Testis (tissue), 3 donors: ENCODE measurements around the gene RGSL1. TPM values are rescaled to one million over a fixed set of nuclear protein-coding genes. Genes with fewer than 3 reads are reported as not detected.

Source experiments
- DNase-seq: peaks from one replicate; pipeline ENCODE4 v3.0.0-alpha.2; 2019
- H3K27ac ChIP-seq, 2 donors: fragments of 200-600 bp; sonication (generic); one replicate each; pipeline ENCODE4 v1.5.1; 2019
- H3K27me3 ChIP-seq: fragments of 200-600 bp; sonication (generic); one replicate; pipeline ENCODE4 v1.5.1; 2019
- H3K36me3 ChIP-seq: fragments of 200-600 bp; sonication (generic); one replicate; pipeline ENCODE4 v1.5.1; 2017; ENCODE audit warnings: low read depth; ENCODE audit errors: missing control alignments
- H3K4me1 ChIP-seq: fragments of 200-600 bp; sonication (generic); one replicate; pipeline ENCODE4 v1.5.1; 2019
- H3K4me3 ChIP-seq, 2 donors: fragments of 200-600 bp; sonication (generic); one replicate each; pipeline ENCODE4 v1.5.1; 2017 to 2019
- H3K9me3 ChIP-seq: fragments of 200-600 bp; sonication (generic); one replicate; pipeline ENCODE4 v1.5.1; 2017
- CTCF ChIP-seq, 3 experiments: fragments of 450-650 bp in 2 of 3; fragments of 200-600 bp in 1 of 3; sonication (generic) in 1 of 3; IDR thresholded peaks; one replicate each; pipeline ENCODE4 v1.5.1; 2016 to 2019; ENCODE audit warnings: antibody characterized with exemption in 3 of 3, mild to moderate bottlenecking in 2 of 3, moderate library complexity in 1 of 3
- POLR2A ChIP-seq: fragments of 450-650 bp; IDR thresholded peaks from one replicate; pipeline ENCODE4 v1.6.1; 2017; ENCODE audit warnings: antibody characterized with exemption, mild to moderate bottlenecking, moderate library complexity
- WGBS, 2 donors: methylation state at CpG; one replicate each; pipeline ENCODE4 v1.1.5; 2018; 5-methylcytosine and 5-hydroxymethylcytosine counted together
- intact Hi-C: fragments of 100-400 bp; cut with DNase I; formaldehyde crosslinking; loops from one replicate; pipeline ENCODE4 v1.15.1; 2023; ENCODE audit warnings: low total_unique reads
- polyA plus RNA-seq: library from polyadenylated mRNA; stranded (reverse); fragments of 350-450 nt; fragmentation: Illumina TruSeq; extraction: RNeasy Lipid Tissue Mini Kit (QIAGEN cat#74804); gene quantifications from one replicate; pipeline ENCODE4 v1.2.3, GENCODE V29; 2014; ENCODE audit warnings: low read depth, low replicate concordance; ENCODE audit not compliant: insufficient read depth
- total RNA-seq, 2 donors: library from RNA; depleted of rRNA; stranded (reverse); fragments of >200 nt; gene quantifications; one replicate each; pipeline ENCODE4 v1.2.3, GENCODE V29; 2016

Gene RGSL1
- total and polyA plus RNA-seq, 3 donors from 2014 or later, result 12.6 to 37.1 (median 25.9) TPM

- 79 to 88% methylated on average over 1 of the region's 1 CpG for WGBS, 2 donors
- intact Hi-C loops, result no loop called here
- no peaks in the 10 kb centered on the region for H3K9me3 ChIP-seq
- H3K4me3 ChIP-seq, result no peak overlapping the region
- no peak for DNase-seq
- TF ChIP-seq POLR2A (no peak), CTCF (IDR thresholded peaks at IDR 0.05) (no peak)
- no peaks in the 10 kb centered on the region for H3K4me1 ChIP-seq
- H3K27ac ChIP-seq, result no peak overlapping the region
- H3K36me3 ChIP-seq, result no peaks in the 10 kb centered on the region
- H3K27me3 ChIP-seq, result no peaks in the 10 kb centered on the region
Observed at GRCh38 chr1:182406012-182406411, 43.9 kb upstream of the RGSL1 start.

GRCh38 chr1:182407724-182408123, 42.2 kb upstream of the RGSL1 start:
- no peaks in the 10 kb centered on the region for H3K4me1 ChIP-seq
- intact Hi-C loops, result no loop called here
- no peak for DNase-seq
- no peak overlapping the region for H3K4me3 ChIP-seq
- no peak for TF ChIP-seq CTCF (IDR thresholded peaks at IDR 0.05)
- TF ChIP-seq POLR2A, result no peak
- no peaks in the 10 kb centered on the region for H3K27me3 ChIP-seq
- no peak overlapping the region for H3K27ac ChIP-seq
- H3K36me3 ChIP-seq, result no peaks in the 10 kb centered on the region
- 37 to 48% methylated on average over 2 to 3 of the region's 3 CpGs for WGBS, 2 donors
- H3K9me3 ChIP-seq, result no peaks in the 10 kb centered on the region

- H3K4me1 ChIP-seq, result no peaks in the 10 kb centered on the region
- no peak for DNase-seq
- no peak overlapping the region for H3K4me3 ChIP-seq
- no peaks in the 10 kb centered on the region for H3K27me3 ChIP-seq
- TF ChIP-seq POLR2A, result no peak
- TF ChIP-seq CTCF (IDR thresholded peaks at IDR 0.05), result no peak
- no peak overlapping the region for H3K27ac ChIP-seq
- H3K9me3 ChIP-seq, result no peaks in the 10 kb centered on the region
- intact Hi-C loops, result no loop called here
- H3K36me3 ChIP-seq, result no peaks in the 10 kb centered on the region
- 75 to 88% methylated on average over 3 of the region's 3 CpGs for WGBS, 2 donors
Observed at GRCh38 chr1:182408435-182409075, 41.4 kb upstream of the RGSL1 start.

- H3K27ac ChIP-seq, result no peak overlapping the region
- TF ChIP-seq POLR2A, result no peak
- TF ChIP-seq CTCF (IDR thresholded peaks at IDR 0.05), result no peak
- intact Hi-C loops, result no loop called here
Observed at GRCh38 chr1:182410138-182410537, 39.8 kb upstream of the RGSL1 start.

GRCh38 chr1:182410620-182411273, 39.2 kb upstream of the RGSL1 start:
- intact Hi-C loops, result no loop called here
- H3K9me3 ChIP-seq, result no peaks in the 10 kb centered on the region
- H3K4me1 ChIP-seq, result no peaks in the 10 kb centered on the region
- H3K27ac ChIP-seq, result no peak overlapping the region
- no peaks in the 10 kb centered on the region for H3K36me3 ChIP-seq
- 34 to 48% methylated on average over 1 of the region's 1 CpG for WGBS, 2 donors
- no peaks in the 10 kb centered on the region for H3K27me3 ChIP-seq
- DNase-seq, result no peak
- TF ChIP-seq CTCF (IDR thresholded peaks at IDR 0.05) (no peak), POLR2A (no peak)
- H3K4me3 ChIP-seq, result no peak overlapping the region

More at GRCh38 chr1:182410138-182410537, 39.8 kb upstream of the RGSL1 start:
- no peaks in the 10 kb centered on the region for H3K4me1 ChIP-seq
- H3K9me3 ChIP-seq, result no peaks in the 10 kb centered on the region
- WGBS, 2 donors, result 73 to 82% methylated on average over 4 of the region's 4 CpGs
- DNase-seq, result no peak
- H3K27me3 ChIP-seq, result no peaks in the 10 kb centered on the region
- H3K36me3 ChIP-seq, result no peaks in the 10 kb centered on the region
- H3K4me3 ChIP-seq, result no peak overlapping the region
